ENCODE results near the gene IDI1.
"Not testable (repeated sequence)": the region's sequence is repeated elsewhere in the genome, so short reads cannot be mapped to it uniquely, and the experiment has no call there.

Gene IDI1

GRCh38 chr10:1034758-1035157 lies 14.2 kb downstream of the IDI1 start:
- no peak for DNase-seq (ENCODE audit: low read depth in 2 of 2)

- DNase-seq (ENCODE audit: low read depth in 2 of 2): no peak
Measured at GRCh38 chr10:1033601-1034000, 15.3 kb downstream of the IDI1 start.

- DNase-seq (ENCODE audit: low read depth in 2 of 2): no peak
Measured at GRCh38 chr10:1029838-1030237, 19.1 kb downstream of the IDI1 start.

GRCh38 chr10:1026578-1026977 lies 22.3 kb downstream of the IDI1 start:
- no peak for DNase-seq (ENCODE audit: low read depth in 2 of 2)

GRCh38 chr10:1025683-1026082 lies 23.2 kb downstream of the IDI1 start, which contains the start of gene IDI2:
Gene IDI2, minus strand, starts transcription at chr10:1025859. Its CDS starts 1,136 bp downstream, at chr10:1024723.
- DNase-seq (ENCODE audit: low read depth in 2 of 2): no peak

GRCh38 chr10:1024103-1024502 lies 24.8 kb downstream of the IDI1 start:
- no peak for DNase-seq (ENCODE audit: low read depth in 2 of 2)

GRCh38 chr10:1022413-1022812 lies 26.5 kb downstream of the IDI1 start:
- no peak for DNase-seq (ENCODE audit: low read depth in 2 of 2)

GRCh38 chr10:1020958-1021357 lies 28.0 kb downstream of the IDI1 start:
- no peak for DNase-seq (ENCODE audit: low read depth in 2 of 2)

- DNase-seq (ENCODE audit: low read depth in 2 of 2): no peak
Measured at GRCh38 chr10:1020460-1020859, 28.5 kb downstream of the IDI1 start.

GRCh38 chr10:1019362-1019761 lies 29.6 kb downstream of the IDI1 start:
- DNase-seq (ENCODE audit: low read depth in 2 of 2): no peak

GRCh38 chr10:1015688-1016087 lies 33.2 kb downstream of the IDI1 start:
- no peak for DNase-seq (ENCODE audit: low read depth in 2 of 2)

GRCh38 chr10:1011696-1012095 lies 37.2 kb downstream of the IDI1 start:
- DNase-seq (ENCODE audit: low read depth in 2 of 2): no peak

GRCh38 chr10:1010703-1011102 lies 38.2 kb downstream of the IDI1 start:
- DNase-seq (ENCODE audit: low read depth in 2 of 2): no peak

GRCh38 chr10:1009947-1010346 lies 39.0 kb downstream of the IDI1 start:
- DNase-seq (ENCODE audit: low read depth in 2 of 2): not testable (repeated sequence)

GRCh38 chr10:1009071-1009494 lies 39.8 kb downstream of the IDI1 start:
- no peak for DNase-seq (ENCODE audit: low read depth in 2 of 2)

GRCh38 chr10:1007583-1007982 lies 41.3 kb downstream of the IDI1 start:
- DNase-seq (ENCODE audit: low read depth in 2 of 2): no peak

- no peak for DNase-seq (ENCODE audit: low read depth in 2 of 2)
Measured at GRCh38 chr10:1006573-1006972, 42.3 kb downstream of the IDI1 start.

GRCh38 chr10:1003884-1004670 lies 44.8 kb downstream of the IDI1 start:
- no peak for DNase-seq (ENCODE audit: low read depth in 2 of 2)

GRCh38 chr10:1002425-1003006 lies 46.4 kb downstream of the IDI1 start:
- no peak for DNase-seq (ENCODE audit: low read depth in 2 of 2)

GRCh38 chr10:997266-998022 lies 51.5 kb downstream of the IDI1 start:
- DNase-seq (ENCODE audit: low read depth in 2 of 2): no peak

GRCh38 chr10:996031-996430 lies 52.9 kb downstream of the IDI1 start:
- DNase-seq (ENCODE audit: low read depth in 2 of 2): no peak

GRCh38 chr10:995559-995926 lies 53.4 kb downstream of the IDI1 start:
- no peak for DNase-seq (ENCODE audit: low read depth in 2 of 2)

Data from stimulated activated CD8-positive, alpha-beta memory T cell treated with anti-CD3 and anti-CD28 coated beads, Interleukin-15, amount 100 ng/mL, for 48 hours (primary cell).